Measurements from ENCODE around the gene SIVA1. TPM values are rescaled to one million over a fixed set of nuclear protein-coding genes. Genes with fewer than 3 reads are reported as not detected.

Gene SIVA1, protein sequence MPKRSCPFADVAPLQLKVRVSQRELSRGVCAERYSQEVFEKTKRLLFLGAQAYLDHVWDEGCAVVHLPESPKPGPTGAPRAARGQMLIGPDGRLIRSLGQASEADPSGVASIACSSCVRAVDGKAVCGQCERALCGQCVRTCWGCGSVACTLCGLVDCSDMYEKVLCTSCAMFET
- total RNA-seq (2014; rRNA removed; shearing (Covaris generic)): 292 and 348 TPM in 2 replicates

DNA sequence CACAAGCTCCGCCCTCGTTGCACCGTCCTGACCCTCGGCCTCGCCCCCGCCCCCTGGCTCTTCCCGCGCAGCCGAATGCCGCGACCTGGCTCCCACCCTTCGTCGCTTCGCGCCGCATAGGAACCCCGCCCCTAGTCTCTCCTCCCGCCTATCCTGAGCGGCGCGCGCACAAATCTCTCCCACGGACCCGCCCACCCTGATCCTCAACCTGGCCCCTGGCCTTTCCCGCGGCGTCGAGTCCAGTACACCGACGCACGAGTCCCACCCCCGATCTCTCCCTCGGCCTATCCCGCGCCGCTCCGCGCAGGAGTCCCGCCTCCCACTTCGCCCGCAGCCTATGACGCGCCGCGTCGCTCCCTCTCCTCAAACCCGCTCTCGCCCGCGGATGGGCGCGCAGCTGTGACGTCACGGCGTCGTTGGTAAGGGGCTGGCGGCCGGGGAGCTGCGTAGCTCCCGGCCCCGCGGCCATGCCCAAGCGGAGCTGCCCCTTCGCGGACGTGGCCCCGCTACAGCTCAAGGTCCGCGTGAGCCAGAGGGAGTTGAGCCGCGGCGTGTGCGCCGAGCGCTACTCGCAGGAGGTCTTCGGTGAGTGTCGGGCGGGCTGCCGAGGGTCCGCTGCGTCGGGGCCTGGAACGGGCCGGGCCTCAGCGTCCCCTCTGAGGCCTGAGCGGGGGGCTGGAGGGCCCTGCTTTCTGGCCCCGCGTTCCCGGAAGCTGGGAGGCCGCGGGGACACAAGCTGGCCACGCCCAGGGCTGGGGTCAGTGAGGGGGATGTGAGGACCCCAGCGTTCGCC is at the start of gene SIVA1:
Gene SIVA1 (plus strand): TSS at position 413 of the 793 bp plus-strand sequence. CDS start 55 bp downstream, at position 468.
- peak; percentile 96 for DNase-seq (ENCODE audit: low read depth)

DNA sequence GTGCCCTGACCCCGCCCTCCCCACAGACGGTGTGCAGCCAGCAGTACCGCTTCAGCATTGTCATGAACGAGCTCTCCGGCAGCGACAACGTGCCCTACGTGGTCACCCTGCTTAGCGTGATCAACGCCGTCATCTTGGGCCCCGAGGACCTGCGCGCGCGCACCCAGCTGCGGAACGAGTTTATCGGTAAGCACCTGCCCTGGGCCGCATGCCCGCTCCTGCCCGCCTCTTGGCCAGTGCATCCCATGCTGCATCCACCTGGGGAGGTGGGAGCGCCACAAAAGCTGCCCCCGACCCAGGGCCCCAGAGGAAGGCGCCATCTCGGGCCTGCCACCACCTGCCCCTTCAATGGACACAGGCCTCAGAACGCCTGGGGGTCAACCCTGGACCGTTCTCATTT is 49.7 kb upstream of the SIVA1 start:
- no peak for DNase-seq (ENCODE audit: low read depth)

DNA sequence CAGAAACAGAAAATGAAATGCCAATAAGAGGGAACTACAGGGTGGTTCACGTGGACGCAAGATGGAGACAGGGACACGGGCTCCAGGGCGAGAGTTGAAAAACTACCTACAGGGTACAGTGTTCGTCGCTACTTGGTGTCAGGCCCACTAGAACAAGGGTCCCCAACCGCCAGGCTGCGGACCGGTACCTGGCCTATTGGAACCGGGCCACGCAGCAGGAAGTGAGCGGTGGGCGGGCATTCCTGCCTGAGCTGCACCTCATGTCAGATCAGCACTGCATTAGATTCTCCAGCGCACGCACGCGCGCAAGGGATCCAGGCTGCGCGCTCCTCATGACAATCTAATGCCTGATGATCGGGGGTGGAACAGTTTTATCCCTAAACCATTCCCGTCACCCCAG is 48.7 kb upstream of the SIVA1 start:
- DNase-seq (ENCODE audit: low read depth): no peak

- DNase-seq (ENCODE audit: low read depth): no peak
Observed at GRCh38 chr14:104705340-104706047, 47.5 kb upstream of the SIVA1 start.

- DNase-seq (ENCODE audit: low read depth): no peak
Observed at GRCh38 chr14:104706733-104707607, 46.0 kb upstream of the SIVA1 start.

DNA sequence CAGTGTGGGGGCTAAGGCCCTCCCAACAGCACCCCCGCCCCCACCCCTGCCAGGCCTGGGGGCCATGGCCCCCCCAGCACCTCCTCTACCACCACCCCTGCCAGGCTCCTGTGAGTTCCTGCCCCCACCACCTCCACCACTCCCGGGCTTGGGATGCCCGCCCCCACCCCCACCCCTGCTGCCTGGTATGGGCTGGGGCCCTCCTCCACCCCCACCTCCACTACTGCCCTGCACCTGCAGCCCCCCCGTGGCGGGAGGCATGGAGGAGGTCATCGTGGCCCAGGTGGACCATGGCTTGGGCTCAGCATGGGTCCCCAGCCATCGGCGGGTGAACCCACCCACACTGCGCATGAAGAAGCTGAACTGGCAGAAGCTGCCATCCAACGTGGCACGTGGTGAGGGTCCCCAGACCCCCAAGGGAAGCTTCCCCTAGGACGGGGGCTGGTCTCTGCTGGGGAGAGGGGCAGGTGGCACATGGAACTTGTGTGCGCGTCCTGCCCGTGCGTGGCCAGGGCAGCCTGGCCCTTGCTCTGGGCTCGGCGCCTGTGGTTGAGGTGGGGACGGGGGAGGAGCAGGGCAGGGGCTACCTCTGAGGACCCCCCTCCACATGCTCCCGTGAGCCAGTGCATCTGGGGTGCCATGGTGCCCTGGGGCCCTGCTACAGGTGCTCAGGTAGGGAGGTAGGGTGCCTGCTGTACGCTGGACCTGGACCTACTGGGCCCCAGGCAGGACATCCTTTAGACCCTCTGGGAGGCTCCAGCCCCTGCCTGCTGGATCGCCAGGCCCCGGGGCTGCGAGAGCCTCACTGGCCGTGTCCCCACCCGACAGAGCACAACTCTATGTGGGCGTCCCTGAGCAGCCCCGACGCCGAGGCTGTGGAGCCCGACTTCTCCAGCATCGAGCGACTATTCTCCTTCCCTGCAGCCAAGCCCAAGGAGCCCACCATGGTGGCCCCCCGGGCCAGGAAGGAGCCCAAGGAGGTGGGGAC is 45.0 kb upstream of the SIVA1 start:
- DNase-seq (ENCODE audit: low read depth): no peak

GRCh38 chr14:104708606-104709268 is 44.2 kb upstream of the SIVA1 start:
- peak; percentile 54 for DNase-seq (ENCODE audit: low read depth)

- DNase-seq (ENCODE audit: low read depth): no peak
Observed at GRCh38 chr14:104709387-104710039, 43.4 kb upstream of the SIVA1 start.

- DNase-seq (ENCODE audit: low read depth): no peak
Observed at GRCh38 chr14:104710071-104710735, 42.7 kb upstream of the SIVA1 start.

GRCh38 chr14:104712881-104713734 is 39.8 kb upstream of the SIVA1 start:
- no peak for DNase-seq (ENCODE audit: low read depth)

- no peak for DNase-seq (ENCODE audit: low read depth)
Observed at GRCh38 chr14:104714066-104714465, 38.9 kb upstream of the SIVA1 start.

DNA sequence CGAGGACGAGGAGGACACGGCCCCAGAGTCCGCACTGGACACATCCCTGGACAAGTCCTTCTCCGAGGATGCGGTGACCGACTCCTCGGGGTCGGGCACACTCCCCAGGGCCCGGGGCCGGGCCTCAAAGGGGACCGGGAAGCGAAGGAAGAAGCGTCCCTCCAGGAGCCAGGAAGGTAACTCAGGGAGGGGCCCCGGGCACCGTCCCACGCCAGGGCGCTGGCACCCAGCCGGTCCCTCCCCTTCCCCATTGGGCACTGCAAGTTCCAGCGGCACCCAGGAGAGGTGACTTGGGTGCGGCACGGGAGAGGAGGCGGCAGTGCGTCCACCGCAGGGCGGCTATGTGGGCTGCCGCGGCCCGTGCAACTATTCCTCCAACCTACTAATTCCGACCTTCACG is 38.3 kb upstream of the SIVA1 start:
- DNase-seq (ENCODE audit: low read depth): no peak

- DNase-seq (ENCODE audit: low read depth): no peak
Observed at GRCh38 chr14:104715416-104715815, 37.5 kb upstream of the SIVA1 start.

DNA sequence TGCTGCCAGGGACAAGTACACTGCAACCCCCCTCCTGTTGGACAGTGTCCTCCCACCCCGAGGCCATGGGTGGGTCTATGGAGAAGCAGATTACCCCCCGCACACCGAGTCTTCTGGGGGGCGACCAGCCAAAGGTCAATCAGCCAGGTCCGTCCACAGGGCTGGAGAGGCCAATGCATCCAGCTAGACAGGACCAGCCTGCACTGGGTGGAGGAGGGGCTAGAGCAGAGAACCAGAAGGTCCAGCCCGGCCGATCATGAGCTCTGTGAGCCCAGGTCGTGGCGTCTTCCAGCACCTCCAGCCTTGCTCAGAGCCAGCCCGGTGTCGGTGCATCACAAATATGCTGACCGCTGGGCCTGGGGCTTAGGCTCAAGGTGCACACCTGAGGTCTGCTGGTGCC is 37.1 kb upstream of the SIVA1 start:
- DNase-seq (ENCODE audit: low read depth): no peak

DNA sequence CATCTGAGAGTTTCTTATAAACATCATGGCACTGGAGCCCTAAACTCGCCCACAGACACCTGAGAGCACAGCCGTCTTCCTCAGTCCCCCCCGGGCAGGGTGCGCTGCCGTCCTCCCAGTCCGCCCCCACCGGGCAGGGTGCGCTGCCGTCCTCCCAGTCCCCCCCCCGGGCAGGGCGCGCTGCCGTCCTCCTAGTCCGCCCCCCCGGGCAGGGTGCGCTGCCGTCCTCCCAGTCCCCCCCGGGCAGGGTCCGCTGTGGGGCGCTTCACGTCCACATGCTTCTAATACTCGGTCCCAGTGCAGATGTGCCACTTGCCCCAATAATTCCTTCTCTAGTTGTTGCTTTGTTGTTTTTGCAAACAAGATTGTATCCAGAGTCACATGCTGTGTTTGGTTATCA is 35.8 kb upstream of the SIVA1 start:
- DNase-seq (ENCODE audit: low read depth): no peak

DNA sequence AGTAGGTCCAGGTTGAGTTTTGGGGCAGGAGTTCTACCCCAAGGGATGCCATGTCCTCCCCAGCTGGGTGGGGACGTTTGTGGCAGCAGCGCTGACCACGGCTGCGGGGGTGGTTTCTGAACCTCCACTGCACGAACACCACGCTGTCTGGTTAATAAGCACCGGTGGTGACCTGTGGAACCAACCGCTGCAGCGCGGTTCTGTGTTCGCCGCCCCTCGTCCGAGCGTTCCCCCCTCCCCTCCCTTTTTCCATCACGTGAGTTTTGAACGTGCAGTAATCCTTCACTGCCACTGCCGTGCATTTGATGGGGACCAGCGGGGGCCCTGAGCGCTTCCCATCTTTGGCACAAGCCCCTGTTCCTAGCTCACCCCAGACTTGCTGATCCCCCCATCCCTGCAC is 35.3 kb upstream of the SIVA1 start:
- no peak for DNase-seq (ENCODE audit: low read depth)

GRCh38 chr14:104718147-104718546 is 34.8 kb upstream of the SIVA1 start:
- DNase-seq (ENCODE audit: low read depth): no peak

DNA sequence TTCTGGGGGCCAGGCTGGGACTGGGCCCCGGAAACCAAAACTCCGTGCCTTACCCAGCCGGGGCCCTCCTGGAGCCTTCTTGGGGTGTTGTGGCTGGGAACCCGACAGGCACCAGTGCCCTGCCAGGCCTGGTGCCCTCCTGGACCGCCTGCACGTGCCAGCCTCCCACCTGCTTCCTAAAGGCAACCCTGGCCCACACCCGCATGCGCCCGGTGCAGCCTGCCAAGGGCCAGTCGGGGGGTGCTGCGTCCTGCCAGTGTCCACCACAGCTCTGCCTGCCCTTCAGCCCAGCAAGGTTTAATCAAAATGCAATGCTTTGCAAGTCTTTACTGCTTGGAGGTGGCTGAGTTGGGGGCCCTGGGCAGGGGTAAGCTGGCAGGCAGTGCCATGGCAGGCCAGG is 34.1 kb upstream of the SIVA1 start:
- DNase-seq (ENCODE audit: low read depth): no peak

Measured in M059J (cell line).